ENCODE data around the gene IL18.
"Not testable (repeated sequence)": the region's sequence is repeated elsewhere in the genome, so short reads cannot be mapped to it uniquely, and the experiment has no call there.

Gene IL18

GRCh38 chr11:112097734-112098528, 66.0 kb downstream of the IL18 start:
- no peak for DNase-seq (ENCODE audit: low spot score)
- no peak overlapping the region for H3K4me3 ChIP-seq
- H3K27ac ChIP-seq: no peak overlapping the region
- no peak for TF ChIP-seq CTCF (IDR thresholded peaks at IDR 0.05)

GRCh38 chr11:112096194-112096593, 67.7 kb downstream of the IL18 start:
- H3K27ac ChIP-seq: no peak overlapping the region
- no peak for DNase-seq (ENCODE audit: low spot score)
- TF ChIP-seq CTCF (IDR thresholded peaks at IDR 0.05): no peak
- no peak overlapping the region for H3K4me3 ChIP-seq

- H3K27ac ChIP-seq; DNase-seq (ENCODE audit: low spot score); H3K4me3 ChIP-seq: not testable (repeated sequence)
These were observed 68.6 kb downstream of the IL18 start for GRCh38 chr11:112095302-112095701.

All from coronary artery (tissue), 2 donors.